ENCODE data around the gene TXNDC8.

TXNDC8 gene

DNA sequence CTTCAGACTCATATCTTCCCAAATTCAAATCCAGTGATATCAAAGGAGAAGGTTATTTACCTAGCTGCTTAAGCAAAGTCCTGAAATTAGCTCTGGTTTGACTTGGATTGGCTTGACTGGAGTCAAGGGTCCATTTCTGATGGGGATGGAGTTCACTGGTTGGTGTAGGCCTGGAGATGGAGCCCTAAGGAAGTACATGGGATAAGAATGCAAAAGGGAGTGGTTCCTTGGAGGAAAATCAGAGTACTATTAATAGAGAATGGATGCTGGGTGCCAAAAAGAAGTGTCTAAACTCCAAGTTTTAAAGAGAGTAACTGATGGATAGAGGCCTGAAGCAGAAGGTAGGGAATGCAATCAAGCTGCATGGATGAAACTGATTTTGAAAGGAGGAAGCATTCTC lies 13.8 kb downstream of the TXNDC8 start:
- no peak overlapping the region for H2BK5ac ChIP-seq (ENCODE audit: low read depth, low read length, poor library complexity, severe bottlenecking)
- H4K91ac ChIP-seq (ENCODE audit: low read length) = no peak overlapping the region
- no peaks in the 10 kb centered on the region for H3K79me1 ChIP-seq (replicated peaks; ENCODE audit: low read length, poor library complexity, severe bottlenecking)
- no peak overlapping the region for H2AK5ac ChIP-seq (ENCODE audit: low read length, severe bottlenecking)
- H3K4me3 ChIP-seq (ENCODE audit: insufficient read depth in 1 of 2, low read depth in 1 of 2, low read length in 2 of 2) = no peak overlapping the region
- H4K8ac ChIP-seq (ENCODE audit: low read length) = no peak overlapping the region
- H2AFZ ChIP-seq (ENCODE audit: low read depth, low read length) = no peak overlapping the region
- no peak for DNase-seq
- H2BK15ac ChIP-seq (ENCODE audit: low read depth, poor library complexity, severe bottlenecking) = no peak overlapping the region
- no peaks in the 10 kb centered on the region for H3K9me3 ChIP-seq (ENCODE audit: control insufficient read depth, low read length)
- no peak overlapping the region for H3K18ac ChIP-seq (ENCODE audit: low read depth in 1 of 2, low read length in 2 of 2)
- H2BK12ac ChIP-seq (ENCODE audit: low read length in 2 of 2) = no peak overlapping the region
- no peak overlapping the region for H3K27ac ChIP-seq (ENCODE audit: low read length, poor library complexity, severe bottlenecking)
- no peak overlapping the region for H3K4me2 ChIP-seq (ENCODE audit: low read length, poor library complexity, severe bottlenecking)
- no peaks in the 10 kb centered on the region for H3K4me1 ChIP-seq (ENCODE audit: control insufficient read depth, insufficient read depth, low read depth, low read length)
- no peak overlapping the region for H2BK120ac ChIP-seq (ENCODE audit: low read depth, low read length)
- no peaks in the 10 kb centered on the region for H3K36me3 ChIP-seq (ENCODE audit: control insufficient read depth in 1 of 2, insufficient read depth in 2 of 2, low read depth in 1 of 2, low read length in 2 of 2)
- no peak overlapping the region for H3K14ac ChIP-seq (ENCODE audit: low read length in 2 of 2)
- no peak overlapping the region for H3K4ac ChIP-seq (ENCODE audit: low read depth in 1 of 2, low read length in 2 of 2)
- H3K27me3 ChIP-seq (ENCODE audit: control insufficient read depth in 1 of 2, insufficient read depth in 1 of 2, low read length in 2 of 2) = peaks cover 0 to 10% of the 10 kb centered on the region in 2 experiments
- no peak overlapping the region for H3K23ac ChIP-seq (ENCODE audit: low read length in 2 of 2)
- no peak overlapping the region for H3K9ac ChIP-seq (ENCODE audit: low read length)

GRCh38 chr9:110320651-110321445 lies 16.8 kb downstream of the TXNDC8 start:
- Histone ChIP-seq H3K4ac (ENCODE audit: low read depth in 1 of 2, low read length in 2 of 2) (no peak overlapping the region), H4K91ac (ENCODE audit: low read length) (no peak overlapping the region), H3K4me2 (ENCODE audit: low read length, poor library complexity, severe bottlenecking) (no peak overlapping the region), H2BK15ac (ENCODE audit: low read depth, poor library complexity, severe bottlenecking) (no peak overlapping the region), H2AFZ (ENCODE audit: low read depth, low read length) (no peak overlapping the region), H3K14ac (ENCODE audit: low read length in 2 of 2) (no peak overlapping the region), H2BK12ac (ENCODE audit: low read length in 2 of 2) (no peak overlapping the region), H4K8ac (ENCODE audit: low read length) (no peak overlapping the region), H2BK5ac (ENCODE audit: low read depth, low read length, poor library complexity, severe bottlenecking) (no peak overlapping the region), H3K4me3 (ENCODE audit: insufficient read depth in 1 of 2, low read depth in 1 of 2, low read length in 2 of 2) (no peak overlapping the region), H3K18ac (ENCODE audit: low read depth in 1 of 2, low read length in 2 of 2) (no peak overlapping the region), H2AK5ac (ENCODE audit: low read length, severe bottlenecking) (no peak overlapping the region), H3K79me1 (replicated peaks; ENCODE audit: low read length, poor library complexity, severe bottlenecking) (no peaks in the 10 kb centered on the region), H3K9ac (ENCODE audit: low read length) (no peak overlapping the region), H3K27me3 (ENCODE audit: control insufficient read depth in 1 of 2, insufficient read depth in 1 of 2, low read length in 2 of 2) (peaks cover 0 to 10% of the 10 kb centered on the region in 2 experiments), H3K36me3 (ENCODE audit: control insufficient read depth in 1 of 2, insufficient read depth in 2 of 2, low read depth in 1 of 2, low read length in 2 of 2) (no peaks in the 10 kb centered on the region), H2BK120ac (ENCODE audit: low read depth, low read length) (no peak overlapping the region), H3K4me1 (ENCODE audit: control insufficient read depth, insufficient read depth, low read depth, low read length) (no peaks in the 10 kb centered on the region), H3K27ac (ENCODE audit: low read length, poor library complexity, severe bottlenecking) (no peak overlapping the region), H3K9me3 (ENCODE audit: control insufficient read depth, low read length) (no peaks in the 10 kb centered on the region), H3K23ac (ENCODE audit: low read length in 2 of 2) (no peak overlapping the region)
- WGBS = no CpG with 5 or more reads among the region's 3 CpGs
- no peak for DNase-seq

DNA sequence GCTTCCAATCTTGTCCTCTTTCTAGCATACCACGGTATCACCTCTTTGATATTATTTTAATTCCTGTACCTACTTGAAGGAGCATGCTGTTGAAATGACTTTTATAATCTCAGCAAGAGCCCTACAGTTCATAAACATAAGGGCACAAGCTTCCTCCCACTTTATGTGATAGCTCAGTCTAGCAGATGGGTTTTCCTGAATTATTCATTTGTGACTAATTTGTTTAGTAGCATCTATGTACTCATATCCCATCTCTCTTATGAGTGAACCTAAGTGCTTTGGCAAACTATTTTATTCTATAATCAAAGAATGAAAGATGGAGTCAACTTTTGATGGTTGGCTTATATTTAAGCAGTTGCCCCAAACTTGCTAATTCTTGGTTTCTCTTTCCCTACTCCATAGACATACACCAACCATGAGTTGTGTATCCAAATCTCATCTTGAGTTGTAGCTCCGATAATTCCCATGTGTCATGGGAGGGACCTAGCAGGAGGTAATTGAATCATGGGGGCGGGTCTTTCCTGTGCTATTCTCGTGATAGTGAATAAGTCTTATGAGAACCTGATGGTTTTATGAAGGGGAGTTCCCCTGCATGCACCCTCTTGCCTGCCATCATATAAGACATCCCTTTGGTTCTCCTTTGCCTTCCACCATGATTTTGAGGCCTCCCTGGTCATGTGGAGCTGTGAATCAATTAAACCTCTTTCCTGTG lies 17.7 kb downstream of the TXNDC8 start:
- Histone ChIP-seq H3K23ac (ENCODE audit: low read length in 2 of 2) (no peak overlapping the region), H3K79me1 (replicated peaks; ENCODE audit: low read length, poor library complexity, severe bottlenecking) (no peaks in the 10 kb centered on the region), H4K91ac (ENCODE audit: low read length) (no peak overlapping the region), H3K27ac (ENCODE audit: low read length, poor library complexity, severe bottlenecking) (no peak overlapping the region), H3K14ac (ENCODE audit: low read length in 2 of 2) (no peak overlapping the region), H2BK12ac (ENCODE audit: low read length in 2 of 2) (peak overlapping the region in 1 of 2 experiments; percentile 23), H3K4me3 (ENCODE audit: insufficient read depth in 1 of 2, low read depth in 1 of 2, low read length in 2 of 2) (no peak overlapping the region), H3K4me2 (ENCODE audit: low read length, poor library complexity, severe bottlenecking) (no peak overlapping the region), H2BK120ac (ENCODE audit: low read depth, low read length) (no peak overlapping the region), H2BK15ac (ENCODE audit: low read depth, poor library complexity, severe bottlenecking) (no peak overlapping the region), H3K27me3 (ENCODE audit: control insufficient read depth in 1 of 2, insufficient read depth in 1 of 2, low read length in 2 of 2) (peaks cover 0 to 10% of the 10 kb centered on the region in 2 experiments), H3K36me3 (ENCODE audit: control insufficient read depth in 1 of 2, insufficient read depth in 2 of 2, low read depth in 1 of 2, low read length in 2 of 2) (no peaks in the 10 kb centered on the region), H2AK5ac (ENCODE audit: low read length, severe bottlenecking) (no peak overlapping the region), H3K9me3 (ENCODE audit: control insufficient read depth, low read length) (no peaks in the 10 kb centered on the region), H3K18ac (ENCODE audit: low read depth in 1 of 2, low read length in 2 of 2) (peak overlapping the region in 1 of 2 experiments; percentile 12), H3K9ac (ENCODE audit: low read length) (no peak overlapping the region), H4K8ac (ENCODE audit: low read length) (no peak overlapping the region), H3K4me1 (ENCODE audit: control insufficient read depth, insufficient read depth, low read depth, low read length) (no peaks in the 10 kb centered on the region), H2AFZ (ENCODE audit: low read depth, low read length) (no peak overlapping the region), H2BK5ac (ENCODE audit: low read depth, low read length, poor library complexity, severe bottlenecking) (no peak overlapping the region), H3K4ac (ENCODE audit: low read depth in 1 of 2, low read length in 2 of 2) (no peak overlapping the region)
- WGBS = 63% methylated on average over 1 of the region's 4 CpGs
- DNase-seq = no peak

GRCh38 chr9:110317911-110318310 lies 19.8 kb downstream of the TXNDC8 start:
- H3K14ac ChIP-seq (ENCODE audit: low read length in 2 of 2) = no peak overlapping the region
- H3K23ac ChIP-seq (ENCODE audit: low read length in 2 of 2) = no peak overlapping the region
- 95% methylated on average over 3 of the region's 4 CpGs for WGBS
- no peak overlapping the region for H4K8ac ChIP-seq (ENCODE audit: low read length)
- no peak overlapping the region for H3K27ac ChIP-seq (ENCODE audit: low read length, poor library complexity, severe bottlenecking)
- no peaks in the 10 kb centered on the region for H3K36me3 ChIP-seq (ENCODE audit: control insufficient read depth in 1 of 2, insufficient read depth in 2 of 2, low read depth in 1 of 2, low read length in 2 of 2)
- H2BK12ac ChIP-seq (ENCODE audit: low read length in 2 of 2) = no peak overlapping the region
- H3K79me1 ChIP-seq (replicated peaks; ENCODE audit: low read length, poor library complexity, severe bottlenecking) = no peaks in the 10 kb centered on the region
- DNase-seq = no peak
- no peak overlapping the region for H3K9ac ChIP-seq (ENCODE audit: low read length)
- H2BK5ac ChIP-seq (ENCODE audit: low read depth, low read length, poor library complexity, severe bottlenecking) = no peak overlapping the region
- no peak overlapping the region for H2BK120ac ChIP-seq (ENCODE audit: low read depth, low read length)
- H3K4me3 ChIP-seq (ENCODE audit: insufficient read depth in 1 of 2, low read depth in 1 of 2, low read length in 2 of 2) = no peak overlapping the region
- H2AFZ ChIP-seq (ENCODE audit: low read depth, low read length) = no peak overlapping the region
- no peak overlapping the region for H3K4me2 ChIP-seq (ENCODE audit: low read length, poor library complexity, severe bottlenecking)
- no peak overlapping the region for H4K91ac ChIP-seq (ENCODE audit: low read length)
- H3K9me3 ChIP-seq (ENCODE audit: control insufficient read depth, low read length) = no peaks in the 10 kb centered on the region
- no peak overlapping the region for H3K18ac ChIP-seq (ENCODE audit: low read depth in 1 of 2, low read length in 2 of 2)
- no peaks in the 10 kb centered on the region for H3K4me1 ChIP-seq (ENCODE audit: control insufficient read depth, insufficient read depth, low read depth, low read length)
- H2AK5ac ChIP-seq (ENCODE audit: low read length, severe bottlenecking) = no peak overlapping the region
- H2BK15ac ChIP-seq (ENCODE audit: low read depth, poor library complexity, severe bottlenecking) = no peak overlapping the region
- no peak overlapping the region for H3K4ac ChIP-seq (ENCODE audit: low read depth in 1 of 2, low read length in 2 of 2)
- peaks cover 0 to 10% of the 10 kb centered on the region in 2 experiments for H3K27me3 ChIP-seq (ENCODE audit: control insufficient read depth in 1 of 2, insufficient read depth in 1 of 2, low read length in 2 of 2)
